HG03196 (cell line): Measurements from ENCODE around the gene PTPN23.

Experiments used
- ATAC-seq: cut with Tn5 transposase; IDR thresholded peaks from one replicate; pipeline ENCODE4 v1.9.1; 2021; ENCODE audit not compliant: unreplicated experiment

PTPN23 gene

GRCh38 chr3:47418167-47419082 is 37.6 kb downstream of the PTPN23 start:
- no peak for ATAC-seq

- ATAC-seq = no peak
Observed at GRCh38 chr3:47419083-47420043, 38.5 kb downstream of the PTPN23 start.

- no peak for ATAC-seq
Observed at GRCh38 chr3:47420044-47420430, 39.2 kb downstream of the PTPN23 start.

- ATAC-seq = peak; percentile 64
Observed at GRCh38 chr3:47420511-47421484, 40.0 kb downstream of the PTPN23 start.

GRCh38 chr3:47421741-47422649 is 41.2 kb downstream of the PTPN23 start:
- no peak for ATAC-seq

- no peak for ATAC-seq
Observed at GRCh38 chr3:47422743-47423142, 41.9 kb downstream of the PTPN23 start.

- ATAC-seq = no peak
Observed at GRCh38 chr3:47423548-47424145, 42.8 kb downstream of the PTPN23 start.

GRCh38 chr3:47424434-47425382 is 43.9 kb downstream of the PTPN23 start:
- no peak for ATAC-seq

GRCh38 chr3:47425383-47425778 is 44.6 kb downstream of the PTPN23 start:
- no peak for ATAC-seq

GRCh38 chr3:47425959-47426358 is 45.1 kb downstream of the PTPN23 start:
- ATAC-seq = no peak

- ATAC-seq = no peak
Observed at GRCh38 chr3:47427866-47428265, 47.0 kb downstream of the PTPN23 start.

- no peak for ATAC-seq
Observed at GRCh38 chr3:47428662-47429061, 47.8 kb downstream of the PTPN23 start.

GRCh38 chr3:47429476-47430270 is 48.9 kb downstream of the PTPN23 start:
- no peak for ATAC-seq

GRCh38 chr3:47430606-47431005 is 49.8 kb downstream of the PTPN23 start:
- ATAC-seq = no peak

GRCh38 chr3:47431225-47431624 is 50.4 kb downstream of the PTPN23 start:
- ATAC-seq = no peak

- ATAC-seq = no peak
Observed at GRCh38 chr3:47432673-47433072, 51.9 kb downstream of the PTPN23 start.

- no peak for ATAC-seq
Observed at GRCh38 chr3:47433796-47434195, 53.0 kb downstream of the PTPN23 start.
